Vagina (tissue), 2 donors: ENCODE data around the gene FBXL17.

Source experiments
- POLR2A ChIP-seq, 2 donors: fragments of 450-650 bp; IDR thresholded peaks; one replicate each; pipeline ENCODE4 v1.6.1; 2017; ENCODE audit warnings: antibody characterized with exemption in 2 of 2, mild to moderate bottlenecking in 2 of 2, moderate library complexity in 2 of 2
- TF ChIP-seq, protein P1 (sequence below), 3 experiments: fragments of 450-650 bp in 2 of 3; fragments of 200-600 bp in 1 of 3; sonication (generic) in 1 of 3; IDR thresholded peaks; one replicate each; pipeline ENCODE4 v1.5.1; 2017 to 2019; ENCODE audit warnings: antibody characterized with exemption in 3 of 3, mild to moderate bottlenecking in 2 of 3, moderate library complexity in 2 of 3

DNA sequence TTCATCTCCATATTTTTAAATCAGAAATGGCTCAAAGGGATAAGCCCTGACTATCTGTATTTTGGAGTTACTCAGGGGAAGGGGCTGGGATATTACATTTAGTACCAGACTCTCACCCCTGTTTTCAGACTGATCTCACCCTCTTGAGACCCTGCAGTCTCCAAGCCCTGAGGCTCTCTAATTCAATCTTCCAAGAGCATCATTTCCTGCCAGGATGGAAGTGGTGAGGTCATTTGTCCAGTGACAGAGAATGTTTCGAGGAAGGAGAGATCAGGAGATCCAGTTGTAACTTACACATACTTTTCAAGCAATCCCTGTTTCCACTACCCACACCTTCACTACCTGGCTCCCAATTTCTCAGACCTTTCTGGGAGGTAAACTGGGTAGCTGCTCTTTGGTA lies 415.7 kb downstream of the FBXL17 start:
- TF ChIP-seq, protein P1, sequence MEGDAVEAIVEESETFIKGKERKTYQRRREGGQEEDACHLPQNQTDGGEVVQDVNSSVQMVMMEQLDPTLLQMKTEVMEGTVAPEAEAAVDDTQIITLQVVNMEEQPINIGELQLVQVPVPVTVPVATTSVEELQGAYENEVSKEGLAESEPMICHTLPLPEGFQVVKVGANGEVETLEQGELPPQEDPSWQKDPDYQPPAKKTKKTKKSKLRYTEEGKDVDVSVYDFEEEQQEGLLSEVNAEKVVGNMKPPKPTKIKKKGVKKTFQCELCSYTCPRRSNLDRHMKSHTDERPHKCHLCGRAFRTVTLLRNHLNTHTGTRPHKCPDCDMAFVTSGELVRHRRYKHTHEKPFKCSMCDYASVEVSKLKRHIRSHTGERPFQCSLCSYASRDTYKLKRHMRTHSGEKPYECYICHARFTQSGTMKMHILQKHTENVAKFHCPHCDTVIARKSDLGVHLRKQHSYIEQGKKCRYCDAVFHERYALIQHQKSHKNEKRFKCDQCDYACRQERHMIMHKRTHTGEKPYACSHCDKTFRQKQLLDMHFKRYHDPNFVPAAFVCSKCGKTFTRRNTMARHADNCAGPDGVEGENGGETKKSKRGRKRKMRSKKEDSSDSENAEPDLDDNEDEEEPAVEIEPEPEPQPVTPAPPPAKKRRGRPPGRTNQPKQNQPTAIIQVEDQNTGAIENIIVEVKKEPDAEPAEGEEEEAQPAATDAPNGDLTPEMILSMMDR (IDR thresholded peaks at IDR 0.05), result no peak
- no peak for TF ChIP-seq POLR2A (IDR thresholded peaks at IDR 0.05)
